Erythroblast (primary cell): ENCODE data around the gene CACFD1.

Experiments used
- GATA1 ChIP-seq: IDR thresholded peaks from 2 replicates; pipeline ENCODE4 v1.6.1; 2011; ENCODE audit warnings: low read depth, mild to moderate bottlenecking, control low read depth, low read length, moderate library complexity
- POLR2A ChIP-seq: IDR thresholded peaks from 2 replicates; pipeline ENCODE4 v1.6.1; 2011; ENCODE audit warnings: mild to moderate bottlenecking, low read length

- no peak for TF ChIP-seq POLR2A
- no peak for TF ChIP-seq GATA1
These were observed 2.2 kb downstream of the CACFD1 start for GRCh38 chr9:133461975-133462374.
